ENCODE measurements around the gene PRCP. TPM values are rescaled to one million over a fixed set of nuclear protein-coding genes. Genes with fewer than 3 reads are reported as not detected.

The PRCP gene
- polyA plus RNA-seq, 1 of the 3 experiments (the other 2 are of a cell fraction) = 65.0 TPM

DNA sequence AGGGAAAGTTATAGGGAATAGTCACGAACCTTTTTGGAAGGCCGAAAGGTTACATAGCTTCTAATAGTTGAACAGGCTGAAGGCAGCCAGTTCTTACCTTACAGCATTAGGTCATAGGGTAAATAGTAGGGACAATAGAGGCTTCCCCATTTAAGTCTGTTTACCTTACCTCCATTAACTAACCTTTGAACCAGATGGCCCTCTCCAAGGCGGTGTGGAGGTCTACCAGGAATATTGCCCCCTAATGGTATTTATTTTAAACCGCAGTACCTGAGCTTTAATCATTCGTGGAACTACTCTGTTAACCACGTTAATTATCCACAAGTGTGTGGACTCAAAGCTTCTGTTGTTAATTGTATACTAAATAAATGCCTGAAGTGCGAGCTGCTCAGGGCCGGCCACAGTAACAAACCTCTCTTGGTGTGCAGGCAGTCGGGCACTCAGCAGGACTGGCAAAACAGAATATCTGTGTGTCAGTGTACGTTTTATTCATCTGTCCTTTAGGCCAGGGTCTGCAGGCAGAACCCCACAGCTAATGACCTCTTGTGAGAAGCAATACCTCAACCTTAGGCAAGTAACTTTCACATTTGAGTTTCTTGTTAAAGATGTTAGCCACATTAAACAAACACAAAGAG is 81.7 kb downstream of the PRCP start:
- POLR2A ChIA-PET = interaction anchor here (0.6 kb wide), 1 partner anchor 255 kb away, joined by 3 read pairs; no protein-coding TSS in a partner anchor
- no peak for DNase-seq
- Histone ChIP-seq H3K4me1 (ENCODE audit: control insufficient read depth in 1 of 2, insufficient read depth in 2 of 2, low read depth in 1 of 2, low read length in 1 of 2) (no peaks in the 10 kb centered on the region), H3K4me3 (ENCODE audit: low read depth in 2 of 2, low read length in 1 of 2) (no peak overlapping the region), H3K36me3 (replicated peaks in 1 of 2; ENCODE audit: control insufficient read depth in 1 of 2, insufficient read depth in 2 of 2, low read length in 1 of 2) (no peaks in the 10 kb centered on the region), H3F3A (replicated peaks; ENCODE audit: insufficient read depth) (no peaks in the 10 kb centered on the region), H3K79me2 (ENCODE audit: insufficient read depth) (no peaks in the 10 kb centered on the region), H3K27ac (ENCODE audit: low read depth in 2 of 2, low read length in 1 of 2) (no peak overlapping the region), H3K9me2 (no peaks in the 10 kb centered on the region), H3K27me3 (ENCODE audit: insufficient read depth) (no peaks in the 10 kb centered on the region; the same call in 1 of the 2 replicates), H4K20me1 (ENCODE audit: insufficient read depth) (no peaks in the 10 kb centered on the region), H3K4me2 (no peak overlapping the region), H2AFZ (ENCODE audit: low read depth) (no peak overlapping the region), H3K9ac (no peak overlapping the region), H3K9me3 (no peaks in the 10 kb centered on the region)
- TF ChIP-seq, protein P1, sequence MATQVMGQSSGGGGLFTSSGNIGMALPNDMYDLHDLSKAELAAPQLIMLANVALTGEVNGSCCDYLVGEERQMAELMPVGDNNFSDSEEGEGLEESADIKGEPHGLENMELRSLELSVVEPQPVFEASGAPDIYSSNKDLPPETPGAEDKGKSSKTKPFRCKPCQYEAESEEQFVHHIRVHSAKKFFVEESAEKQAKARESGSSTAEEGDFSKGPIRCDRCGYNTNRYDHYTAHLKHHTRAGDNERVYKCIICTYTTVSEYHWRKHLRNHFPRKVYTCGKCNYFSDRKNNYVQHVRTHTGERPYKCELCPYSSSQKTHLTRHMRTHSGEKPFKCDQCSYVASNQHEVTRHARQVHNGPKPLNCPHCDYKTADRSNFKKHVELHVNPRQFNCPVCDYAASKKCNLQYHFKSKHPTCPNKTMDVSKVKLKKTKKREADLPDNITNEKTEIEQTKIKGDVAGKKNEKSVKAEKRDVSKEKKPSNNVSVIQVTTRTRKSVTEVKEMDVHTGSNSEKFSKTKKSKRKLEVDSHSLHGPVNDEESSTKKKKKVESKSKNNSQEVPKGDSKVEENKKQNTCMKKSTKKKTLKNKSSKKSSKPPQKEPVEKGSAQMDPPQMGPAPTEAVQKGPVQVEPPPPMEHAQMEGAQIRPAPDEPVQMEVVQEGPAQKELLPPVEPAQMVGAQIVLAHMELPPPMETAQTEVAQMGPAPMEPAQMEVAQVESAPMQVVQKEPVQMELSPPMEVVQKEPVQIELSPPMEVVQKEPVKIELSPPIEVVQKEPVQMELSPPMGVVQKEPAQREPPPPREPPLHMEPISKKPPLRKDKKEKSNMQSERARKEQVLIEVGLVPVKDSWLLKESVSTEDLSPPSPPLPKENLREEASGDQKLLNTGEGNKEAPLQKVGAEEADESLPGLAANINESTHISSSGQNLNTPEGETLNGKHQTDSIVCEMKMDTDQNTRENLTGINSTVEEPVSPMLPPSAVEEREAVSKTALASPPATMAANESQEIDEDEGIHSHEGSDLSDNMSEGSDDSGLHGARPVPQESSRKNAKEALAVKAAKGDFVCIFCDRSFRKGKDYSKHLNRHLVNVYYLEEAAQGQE (IDR thresholded peaks at IDR 0.05; ENCODE audit: low read depth, low read length) = no peak
- no peak for TF ChIP-seq RCOR1 (IDR thresholded peaks at IDR 0.05; ENCODE audit: low read length)
- TF ChIP-seq, protein P2, sequence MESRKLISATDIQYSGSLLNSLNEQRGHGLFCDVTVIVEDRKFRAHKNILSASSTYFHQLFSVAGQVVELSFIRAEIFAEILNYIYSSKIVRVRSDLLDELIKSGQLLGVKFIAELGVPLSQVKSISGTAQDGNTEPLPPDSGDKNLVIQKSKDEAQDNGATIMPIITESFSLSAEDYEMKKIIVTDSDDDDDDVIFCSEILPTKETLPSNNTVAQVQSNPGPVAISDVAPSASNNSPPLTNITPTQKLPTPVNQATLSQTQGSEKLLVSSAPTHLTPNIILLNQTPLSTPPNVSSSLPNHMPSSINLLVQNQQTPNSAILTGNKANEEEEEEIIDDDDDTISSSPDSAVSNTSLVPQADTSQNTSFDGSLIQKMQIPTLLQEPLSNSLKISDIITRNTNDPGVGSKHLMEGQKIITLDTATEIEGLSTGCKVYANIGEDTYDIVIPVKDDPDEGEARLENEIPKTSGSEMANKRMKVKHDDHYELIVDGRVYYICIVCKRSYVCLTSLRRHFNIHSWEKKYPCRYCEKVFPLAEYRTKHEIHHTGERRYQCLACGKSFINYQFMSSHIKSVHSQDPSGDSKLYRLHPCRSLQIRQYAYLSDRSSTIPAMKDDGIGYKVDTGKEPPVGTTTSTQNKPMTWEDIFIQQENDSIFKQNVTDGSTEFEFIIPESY (IDR thresholded peaks at IDR 0.05; ENCODE audit: borderline replicate concordance, low read depth) = no peak
- TF ChIP-seq MXI1 (IDR thresholded peaks at IDR 0.05; ENCODE audit: low read depth, low read length) = no peak
- TF ChIP-seq POLR2AphosphoS5 (IDR thresholded peaks at IDR 0.05; ENCODE audit: low read depth, low read length) = no peak
- no peak for TF ChIP-seq JUND (IDR thresholded peaks at IDR 0.05)
- no peak for TF ChIP-seq FOXM1 (IDR thresholded peaks at IDR 0.05; ENCODE audit: low read depth)
- no peak for TF ChIP-seq EZH2phosphoT487 (IDR thresholded peaks at IDR 0.05; ENCODE audit: borderline replicate concordance, low read depth)
- no peak for TF ChIP-seq GABPA (IDR thresholded peaks at IDR 0.05; ENCODE audit: low read depth)
- no peak for TF ChIP-seq SMC3 (IDR thresholded peaks at IDR 0.05; ENCODE audit: low read depth, low read length)
- TF ChIP-seq MEF2A (IDR thresholded peaks at IDR 0.05; ENCODE audit: borderline replicate concordance, low read depth) = no peak
- TF ChIP-seq GATA2 (CRISPR knock-in tag; IDR thresholded peaks at IDR 0.05) = no peak
- TF ChIP-seq TAF1 (IDR thresholded peaks at IDR 0.05; ENCODE audit: borderline replicate concordance, low read depth, low read length) = no peak
- TF ChIP-seq, protein P3, sequence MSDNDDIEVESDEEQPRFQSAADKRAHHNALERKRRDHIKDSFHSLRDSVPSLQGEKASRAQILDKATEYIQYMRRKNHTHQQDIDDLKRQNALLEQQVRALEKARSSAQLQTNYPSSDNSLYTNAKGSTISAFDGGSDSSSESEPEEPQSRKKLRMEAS (IDR thresholded peaks at IDR 0.05; ENCODE audit: low read depth) = no peak
- TF ChIP-seq ELF1 (IDR thresholded peaks at IDR 0.05) = no peak
- no peak for TF ChIP-seq NRF1 (IDR thresholded peaks at IDR 0.05; ENCODE audit: low read depth, low read length)
- WGBS (ENCODE audit: low lambda C conversion rate) = 82% methylated on average over 10 of the region's 10 CpGs
- CTCF ChIA-PET = interaction anchor here (0.9 to 1.2 kb wide), 4 partner anchors 17 to 85 kb away, joined by 3 to 4 read pairs (median 4); partner anchors contain the start of gene FAM181B

All from SK-N-SH (cell line).